Neutrophil (primary cell): ENCODE data around the gene ZNF14.

Experiments used
- H3K27ac ChIP-seq: fragments of 200-600 bp; sonication (generic); 2 replicates; pipeline ENCODE4 v1.5.1; 2016; ENCODE audit warnings: mild to moderate bottlenecking, moderate library complexity
- H3K27me3 ChIP-seq: fragments of 200-600 bp; sonication (generic); 2 replicates; pipeline ENCODE4 v1.6.0; 2016; ENCODE audit warnings: mild to moderate bottlenecking
- H3K36me3 ChIP-seq: fragments of 200-600 bp; sonication (generic); 2 replicates; pipeline ENCODE4 v1.5.1; 2017
- H3K4me1 ChIP-seq, 2 experiments: fragments of 200-600 bp in 1 of 2; sonication (generic) in 1 of 2; 1 replicate in 1 of 2; 2 replicates in 1 of 2; pipeline versions ENCODE4 v1.5.1 to v1.6.1; 2013 to 2016; ENCODE audit warnings: low read depth in 1 of 2, low read length in 1 of 2, mild to moderate bottlenecking in 1 of 2, moderate library complexity in 1 of 2; ENCODE audit not compliant: control insufficient read depth in 1 of 2, insufficient read depth in 1 of 2
- H3K4me3 ChIP-seq, 2 experiments: fragments of 200-600 bp in 1 of 2; sonication (generic) in 1 of 2; 1 replicate in 1 of 2; 2 replicates in 1 of 2; pipeline ENCODE4 v1.5.1; 2013 to 2016; ENCODE audit warnings: low read depth in 1 of 2, low read length in 1 of 2, mild to moderate bottlenecking in 1 of 2, moderate library complexity in 1 of 2
- H3K9me3 ChIP-seq: fragments of 200-600 bp; sonication (generic); 2 replicates; pipeline ENCODE4 v1.5.1; 2016
- CTCF ChIP-seq: fragments of 200-600 bp; sonication (generic); IDR thresholded peaks from 2 replicates; pipeline ENCODE4 v1.5.1; 2016; ENCODE audit warnings: antibody characterized with exemption

The ZNF14 gene

GRCh38 chr19:19743176-19743575 lies 10.3 kb upstream of the ZNF14 start:
- Histone ChIP-seq H3K36me3 (no peaks in the 10 kb centered on the region), H3K4me3 (no peak overlapping the region), H3K9me3 (peaks cover 12% of the 10 kb centered on the region), H3K27me3 (no peaks in the 10 kb centered on the region), H3K4me1 (no peaks in the 10 kb centered on the region), H3K27ac (no peak overlapping the region)
- TF ChIP-seq CTCF, result no peak

- H3K27ac ChIP-seq, result no peak overlapping the region
- no peaks in the 10 kb centered on the region for H3K27me3 ChIP-seq
- H3K9me3 ChIP-seq, result peaks cover 12% of the 10 kb centered on the region
- no peak for TF ChIP-seq CTCF
- H3K4me3 ChIP-seq, result no peak overlapping the region
- no peaks in the 10 kb centered on the region for H3K36me3 ChIP-seq
- no peaks in the 10 kb centered on the region for H3K4me1 ChIP-seq
These were observed 9.9 kb upstream of the ZNF14 start for GRCh38 chr19:19742773-19743172.

- H3K27ac ChIP-seq, result no peak overlapping the region
- no peak for TF ChIP-seq CTCF
- H3K4me3 ChIP-seq, result no peak overlapping the region
- H3K9me3 ChIP-seq, result peaks cover 12% of the 10 kb centered on the region
- H3K27me3 ChIP-seq, result no peaks in the 10 kb centered on the region
- no peaks in the 10 kb centered on the region for H3K4me1 ChIP-seq
- H3K36me3 ChIP-seq, result no peaks in the 10 kb centered on the region
These were observed 8.3 kb upstream of the ZNF14 start for GRCh38 chr19:19741184-19741583.

GRCh38 chr19:19740755-19741154 lies 7.8 kb upstream of the ZNF14 start:
- TF ChIP-seq CTCF, result no peak
- Histone ChIP-seq H3K9me3 (peaks cover 12% of the 10 kb centered on the region), H3K4me1 (no peaks in the 10 kb centered on the region), H3K36me3 (no peaks in the 10 kb centered on the region), H3K27ac (no peak overlapping the region), H3K27me3 (no peaks in the 10 kb centered on the region), H3K4me3 (no peak overlapping the region)

DNA sequence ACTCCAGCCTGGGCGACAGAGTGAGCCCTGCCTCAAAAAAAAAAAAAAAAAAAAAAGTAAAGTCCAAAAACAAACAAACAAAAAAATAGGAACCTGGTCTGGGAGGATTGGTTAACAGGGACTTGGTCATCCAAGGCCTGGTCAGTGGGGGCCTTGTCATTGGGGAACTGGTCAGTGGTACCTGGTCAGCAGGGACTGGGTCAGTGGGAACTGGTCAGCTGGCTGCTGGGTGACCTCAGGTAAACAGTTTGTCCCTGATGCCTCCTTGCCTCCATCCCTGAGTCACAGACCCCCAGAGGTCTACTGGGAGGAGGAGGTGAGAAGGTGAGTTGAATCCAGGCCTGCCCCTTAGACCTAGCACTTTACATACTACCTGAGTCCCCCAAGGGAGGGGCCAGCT lies 5.7 kb upstream of the ZNF14 start:
- no peaks in the 10 kb centered on the region for H3K4me1 ChIP-seq
- H3K36me3 ChIP-seq, result no peaks in the 10 kb centered on the region
- TF ChIP-seq CTCF, result no peak
- H3K4me3 ChIP-seq, result no peak overlapping the region
- no peak overlapping the region for H3K27ac ChIP-seq
- no peaks in the 10 kb centered on the region for H3K27me3 ChIP-seq
- peaks cover 12% of the 10 kb centered on the region for H3K9me3 ChIP-seq
